B cell (primary cell): Measurements from ENCODE around the gene SIK3. TPM values are rescaled to one million over a fixed set of nuclear protein-coding genes. Genes with fewer than 3 reads are reported as not detected.

Experiments
- ATAC-seq: fragments of 200-7000 bp; cut with Tn5 transposase; one replicate; pipeline ENCODE4 v1.10.0; 2021; ENCODE audit warnings: low read depth, mild to moderate bottlenecking, moderate number of reproducible peaks, moderate library complexity
- CTCF ChIA-PET: fragments of 350-600 bp; sonication (Branson Sonifier 250); formaldehyde crosslinking; loops from one replicate; lab custom pipeline; 2021; ENCODE audit warnings: antibody characterized with exemption, inconsistent platforms; lab: Charles Lee
- POLR2A ChIA-PET: fragments of 350-600 bp; sonication (Branson Sonifier 250); formaldehyde crosslinking; loops from one replicate; lab custom pipeline; 2021; ENCODE audit warnings: antibody characterized with exemption; lab: Charles Lee
- DNase-seq: peaks from one replicate; pipeline ENCODE4 v3.0.0; 2013
- H2AFZ ChIP-seq: 2 replicates; pipeline ENCODE4 v1.6.1; 2012; ENCODE audit warnings: mild to moderate bottlenecking, low read depth, low read length; ENCODE audit not compliant: insufficient read depth, poor library complexity, severe bottlenecking
- H3K27ac ChIP-seq, 2 donors: 1 replicate in 1 of 2; 2 replicates in 1 of 2; pipeline ENCODE4 v1.5.1; 2012 to 2013; ENCODE audit warnings: low read length in 2 of 2, mild to moderate bottlenecking in 2 of 2, moderate library complexity in 1 of 2
- H3K27me3 ChIP-seq, 4 experiments: fragments of 200-600 bp in 1 of 4; sonication (generic) in 1 of 4; replicated peaks in 1 of 4; 1 replicate in 2 of 4; 2 replicates in 2 of 4; pipeline versions ENCODE4 v1.6.1 to v1.7.0; 2013 to 2016; ENCODE audit warnings: low read length in 3 of 4, mild to moderate bottlenecking in 2 of 4, mixed read lengths in 1 of 4, moderate library complexity in 1 of 4; ENCODE audit not compliant: insufficient read depth in 4 of 4, control insufficient read depth in 3 of 4; ENCODE audit errors: control extremely low read depth in 1 of 4
- H3K36me3 ChIP-seq, 2 experiments: replicated peaks in 1 of 2; 1 replicate in 1 of 2; 2 replicates in 1 of 2; pipeline versions ENCODE4 v1.6.1 to v1.7.1; 2013; ENCODE audit warnings: low read length in 1 of 2; ENCODE audit not compliant: insufficient read depth in 2 of 2, control insufficient read depth in 1 of 2; ENCODE audit errors: control extremely low read depth in 1 of 2, extremely low read depth in 1 of 2
- H3K4me1 ChIP-seq, 2 donors: fragments of 200-600 bp in 1 of 2; sonication (generic) in 1 of 2; 1 replicate in 1 of 2; 2 replicates in 1 of 2; pipeline versions ENCODE4 v1.5.1 to v1.6.1; 2013 to 2017; ENCODE audit warnings: low read length in 2 of 2; ENCODE audit not compliant: control insufficient read depth in 2 of 2, insufficient read depth in 2 of 2
- H3K4me2 ChIP-seq: replicated peaks from 2 replicates; pipeline ENCODE3; 2012; ENCODE audit warnings: mild to moderate bottlenecking, low read depth, low read length; ENCODE audit not compliant: poor library complexity, severe bottlenecking
- H3K4me3 ChIP-seq, 5 experiments: fragments of 200-600 bp in 1 of 5; sonication (generic) in 1 of 5; 1 replicate in 3 of 5; 2 replicates in 2 of 5; pipeline versions ENCODE4 v1.5.1 to v1.7.0; 2011 to 2016; ENCODE audit warnings: low read length in 4 of 5, mild to moderate bottlenecking in 4 of 5, low read depth in 2 of 5, control low read depth in 1 of 5, moderate library complexity in 1 of 5; ENCODE audit not compliant: insufficient read depth in 1 of 5; ENCODE audit errors: control extremely low read depth in 1 of 5, extremely low read depth in 1 of 5
- H3K79me2 ChIP-seq: fragments of 200-600 bp; sonication (generic); one replicate; pipeline ENCODE4 v1.6.0; 2016; ENCODE audit warnings: low read length; ENCODE audit not compliant: control insufficient read depth, insufficient read depth
- H3K9ac ChIP-seq: fragments of 200-600 bp; sonication (generic); 2 replicates; pipeline ENCODE4 v1.6.1; 2017; ENCODE audit warnings: mild to moderate bottlenecking, low read length, moderate library complexity
- H3K9me3 ChIP-seq, 3 donors: one replicate each; pipeline versions ENCODE4 v1.6.1 to v1.7.1; 2013; ENCODE audit warnings: low read length in 2 of 3; ENCODE audit not compliant: control insufficient read depth in 2 of 3, insufficient read depth in 1 of 3; ENCODE audit errors: control extremely low read depth in 1 of 3
- H4K20me1 ChIP-seq: 2 replicates; pipeline ENCODE4 v1.6.0; 2012; ENCODE audit warnings: mild to moderate bottlenecking, low read length; ENCODE audit not compliant: insufficient read depth, control insufficient read depth, poor library complexity, severe bottlenecking
- H3K27ac Mint-ChIP-seq: one replicate; pipeline ENCODE4 v1.8.0; 2021; ENCODE audit warnings: mixed read lengths
- H3K27me3 Mint-ChIP-seq: one replicate; pipeline ENCODE4 v1.8.0; 2021; ENCODE audit warnings: mixed read lengths
- H3K4me1 Mint-ChIP-seq: one replicate; pipeline ENCODE4 v1.8.0; 2021; ENCODE audit warnings: mixed read lengths
- H3K4me3 Mint-ChIP-seq: one replicate; pipeline ENCODE4 v1.8.0; 2021; ENCODE audit warnings: mixed read lengths
- H3K9me3 Mint-ChIP-seq: one replicate; pipeline ENCODE4 v1.8.0; 2022; ENCODE audit warnings: mixed read lengths; ENCODE audit not compliant: insufficient read depth
- EZH2 ChIP-seq: IDR thresholded peaks from 2 replicates; pipeline ENCODE4 v1.6.1; 2012; ENCODE audit warnings: borderline replicate concordance, low read depth, mild to moderate bottlenecking, moderate library complexity, low read length; ENCODE audit not compliant: insufficient read depth, poor library complexity, severe bottlenecking
- WGBS: methylation state at CpG from one replicate; pipeline ENCODE4 v1.1.5; 2013; ENCODE audit warnings: missing lambda C conversion rate; ENCODE audit not compliant: insufficient coverage; 5-methylcytosine and 5-hydroxymethylcytosine counted together
- intact Hi-C: fragments of 100-400 bp; cut with micrococcal nuclease; formaldehyde crosslinking; loops from one replicate; pipeline ENCODE4 v1.10.0; 2022
- polyA plus RNA-seq: library from polyadenylated mRNA; depleted of rRNA; stranded (reverse); fragments of >200 nt; gene quantifications from 2 replicates; pipeline ENCODE4 v1.2.3, GENCODE V29; 2012
- total RNA-seq, 2 donors: library from RNA; stranded (reverse); fragments of 120-200 nt in 1 of 2; gene quantifications; 1 replicate in 1 of 2; 2 replicates in 1 of 2; pipeline versions ENCODE4 v1.2.3 to v1.2.4, GENCODE V29; 2013 to 2022
- TF ChIP-seq, protein P1 (sequence below): fragments of 200-600 bp; IDR thresholded peaks from one replicate; pipeline ENCODE4 v1.8.0; 2022; ENCODE audit warnings: antibody characterized with exemption, mild to moderate bottlenecking

The SIK3 gene
- total and polyA plus RNA-seq, 2 donors (not counting 1 experiment from before 2014, with no cell fraction given): 36.5 to 180 TPM

DNA sequence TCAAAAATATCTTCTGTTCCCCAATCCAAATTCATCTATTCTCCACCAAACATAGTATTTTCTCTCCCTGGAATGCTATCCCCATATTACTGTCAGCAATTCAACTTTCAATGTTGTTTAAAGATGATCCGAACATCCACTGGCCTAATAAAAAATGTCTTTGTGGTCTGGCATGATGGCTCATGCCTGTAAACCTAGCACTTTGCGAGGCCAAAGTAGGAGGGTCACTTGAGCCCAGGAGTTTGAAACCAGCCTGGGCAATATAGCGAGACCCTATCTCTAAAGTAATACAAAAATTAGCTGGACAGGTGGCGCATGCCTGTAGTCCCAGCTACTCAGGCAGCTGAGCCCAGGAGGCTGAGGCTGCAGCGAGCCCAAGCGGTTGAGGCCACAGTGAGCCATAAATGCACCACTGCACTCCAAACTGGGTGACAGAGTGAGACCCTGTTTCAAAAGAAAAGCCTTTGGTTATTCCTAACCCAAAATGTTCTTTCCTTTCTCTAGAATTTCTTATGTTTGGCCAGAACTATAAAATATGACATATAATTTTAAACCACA lies 29.8 kb downstream of the SIK3 start:
- H3K4me3 Mint-ChIP-seq: no peak overlapping the region
- intact Hi-C loops: loop anchor here (10.0 kb wide), 1 partner anchor 144 kb away; no protein-coding TSS in a partner anchor
- Histone ChIP-seq H3K4me1 (peaks cover 13 to 14% of the 10 kb centered on the region in 2 donors), H3K9me3 (no peaks in the 10 kb centered on the region), H3K36me3 (peaks cover 0 to 6% of the 10 kb centered on the region in 2 experiments), H3K4me3 (no peak overlapping the region), H3K27ac (no peak overlapping the region), H3K9ac (no peak overlapping the region), H3K27me3 (no peaks in the 10 kb centered on the region), H4K20me1 (peaks cover 45% of the 10 kb centered on the region), H3K4me2 (no peak overlapping the region), H3K79me2 (peaks cover 94% of the 10 kb centered on the region), H2AFZ (no peak overlapping the region)
- CTCF ChIA-PET: no interaction called here
- no peaks in the 10 kb centered on the region for H3K9me3 Mint-ChIP-seq
- H3K27ac Mint-ChIP-seq: peak overlapping the region; percentile 64
- peaks cover 61% of the 10 kb centered on the region for H3K4me1 Mint-ChIP-seq
- POLR2A ChIA-PET: no interaction called here
- WGBS: 93% methylated on average over 5 of the region's 6 CpGs
- DNase-seq (no peak), ATAC-seq (no peak)
- H3K27me3 Mint-ChIP-seq: no peaks in the 10 kb centered on the region
- TF ChIP-seq, protein P1, sequence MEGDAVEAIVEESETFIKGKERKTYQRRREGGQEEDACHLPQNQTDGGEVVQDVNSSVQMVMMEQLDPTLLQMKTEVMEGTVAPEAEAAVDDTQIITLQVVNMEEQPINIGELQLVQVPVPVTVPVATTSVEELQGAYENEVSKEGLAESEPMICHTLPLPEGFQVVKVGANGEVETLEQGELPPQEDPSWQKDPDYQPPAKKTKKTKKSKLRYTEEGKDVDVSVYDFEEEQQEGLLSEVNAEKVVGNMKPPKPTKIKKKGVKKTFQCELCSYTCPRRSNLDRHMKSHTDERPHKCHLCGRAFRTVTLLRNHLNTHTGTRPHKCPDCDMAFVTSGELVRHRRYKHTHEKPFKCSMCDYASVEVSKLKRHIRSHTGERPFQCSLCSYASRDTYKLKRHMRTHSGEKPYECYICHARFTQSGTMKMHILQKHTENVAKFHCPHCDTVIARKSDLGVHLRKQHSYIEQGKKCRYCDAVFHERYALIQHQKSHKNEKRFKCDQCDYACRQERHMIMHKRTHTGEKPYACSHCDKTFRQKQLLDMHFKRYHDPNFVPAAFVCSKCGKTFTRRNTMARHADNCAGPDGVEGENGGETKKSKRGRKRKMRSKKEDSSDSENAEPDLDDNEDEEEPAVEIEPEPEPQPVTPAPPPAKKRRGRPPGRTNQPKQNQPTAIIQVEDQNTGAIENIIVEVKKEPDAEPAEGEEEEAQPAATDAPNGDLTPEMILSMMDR: no peak
- TF ChIP-seq EZH2: no peak

DNA sequence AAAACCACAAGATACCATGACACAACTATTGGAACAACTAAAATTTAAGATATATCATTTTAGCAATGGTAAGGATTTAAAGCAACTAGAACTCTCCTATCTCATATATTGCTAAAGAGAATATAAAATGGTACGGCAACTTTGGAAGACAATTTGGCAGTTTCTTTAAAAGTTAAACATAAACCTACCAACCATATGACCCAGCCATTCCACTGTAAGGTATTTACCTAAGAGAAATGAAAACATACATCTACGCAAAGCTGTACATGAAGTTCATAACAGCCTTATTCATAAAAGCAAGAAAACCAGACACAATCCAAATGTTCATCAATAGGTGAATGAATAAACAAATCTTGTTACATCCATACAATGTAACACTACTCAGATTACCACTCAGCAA lies 31.3 kb downstream of the SIK3 start:
- DNase-seq (no peak), ATAC-seq (no peak)
- POLR2A ChIA-PET: no interaction called here
- Mint-ChIP-seq H3K27me3 (no peaks in the 10 kb centered on the region), H3K27ac (no peak overlapping the region), H3K9me3 (no peaks in the 10 kb centered on the region), H3K4me1 (peaks cover 64% of the 10 kb centered on the region), H3K4me3 (no peak overlapping the region)
- WGBS: no CpG with 5 or more reads among the region's 2 CpGs
- no peak for TF ChIP-seq EZH2
- TF ChIP-seq, protein P1: no peak
- H3K27me3 ChIP-seq: no peaks in the 10 kb centered on the region
- H3K9me3 ChIP-seq: no peaks in the 10 kb centered on the region
- intact Hi-C loops: loop anchor here (10.0 kb wide), 1 partner anchor 142 kb away; no protein-coding TSS in a partner anchor
- H4K20me1 ChIP-seq: peaks cover 40% of the 10 kb centered on the region
- no peak overlapping the region for H3K9ac ChIP-seq
- no peak overlapping the region for H2AFZ ChIP-seq
- no peak overlapping the region for H3K4me3 ChIP-seq
- peaks cover 94% of the 10 kb centered on the region for H3K79me2 ChIP-seq
- no peak overlapping the region for H3K4me2 ChIP-seq
- CTCF ChIA-PET: interaction anchor here (1.6 kb wide), 1 partner anchor 81 kb away, joined by 3 read pairs; no protein-coding TSS in a partner anchor
- peaks cover 24 to 26% of the 10 kb centered on the region in 2 donors for H3K4me1 ChIP-seq
- H3K27ac ChIP-seq: no peak overlapping the region
- peaks cover 0 to 6% of the 10 kb centered on the region in 2 experiments for H3K36me3 ChIP-seq
